Neutrophil (primary cell): ENCODE results near the gene CEP85L.

Experiments
- H3K27ac ChIP-seq: fragments of 200-600 bp; sonication (generic); 2 replicates; pipeline ENCODE4 v1.5.1; 2016; ENCODE audit warnings: mild to moderate bottlenecking, moderate library complexity
- H3K27me3 ChIP-seq: fragments of 200-600 bp; sonication (generic); 2 replicates; pipeline ENCODE4 v1.6.0; 2016; ENCODE audit warnings: mild to moderate bottlenecking
- H3K36me3 ChIP-seq: fragments of 200-600 bp; sonication (generic); 2 replicates; pipeline ENCODE4 v1.5.1; 2017
- H3K4me1 ChIP-seq, 2 experiments: fragments of 200-600 bp in 1 of 2; sonication (generic) in 1 of 2; 1 replicate in 1 of 2; 2 replicates in 1 of 2; pipeline versions ENCODE4 v1.5.1 to v1.6.1; 2013 to 2016; ENCODE audit warnings: low read depth in 1 of 2, low read length in 1 of 2, mild to moderate bottlenecking in 1 of 2, moderate library complexity in 1 of 2; ENCODE audit not compliant: control insufficient read depth in 1 of 2, insufficient read depth in 1 of 2
- H3K4me3 ChIP-seq, 2 experiments: fragments of 200-600 bp in 1 of 2; sonication (generic) in 1 of 2; 1 replicate in 1 of 2; 2 replicates in 1 of 2; pipeline ENCODE4 v1.5.1; 2013 to 2016; ENCODE audit warnings: low read depth in 1 of 2, low read length in 1 of 2, mild to moderate bottlenecking in 1 of 2, moderate library complexity in 1 of 2
- H3K9me3 ChIP-seq: fragments of 200-600 bp; sonication (generic); 2 replicates; pipeline ENCODE4 v1.5.1; 2016
- TF ChIP-seq, protein P1 (sequence below): fragments of 200-600 bp; sonication (generic); IDR thresholded peaks from 2 replicates; pipeline ENCODE4 v1.5.1; 2016; ENCODE audit warnings: antibody characterized with exemption

The CEP85L gene

DNA sequence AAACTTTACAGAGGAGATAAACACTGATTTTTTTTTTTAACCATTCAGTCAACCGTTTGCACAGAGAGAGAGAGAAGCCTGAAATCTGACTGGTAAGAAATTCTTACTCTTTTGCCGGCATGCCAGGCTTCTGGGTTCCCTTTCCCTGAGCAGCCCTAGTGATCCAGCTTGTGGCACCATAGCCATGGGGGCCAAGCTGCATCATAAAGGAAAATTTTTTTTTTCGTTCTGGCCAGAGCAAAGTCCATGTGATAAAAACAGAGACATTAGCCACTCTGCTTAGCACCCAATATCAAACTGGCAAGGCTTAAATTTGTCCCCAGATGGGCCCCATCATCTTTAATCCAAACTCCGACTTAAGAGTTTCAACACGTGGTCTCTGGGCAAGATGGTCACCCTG, 44.5 kb downstream of the CEP85L start:
- TF ChIP-seq, protein P1, sequence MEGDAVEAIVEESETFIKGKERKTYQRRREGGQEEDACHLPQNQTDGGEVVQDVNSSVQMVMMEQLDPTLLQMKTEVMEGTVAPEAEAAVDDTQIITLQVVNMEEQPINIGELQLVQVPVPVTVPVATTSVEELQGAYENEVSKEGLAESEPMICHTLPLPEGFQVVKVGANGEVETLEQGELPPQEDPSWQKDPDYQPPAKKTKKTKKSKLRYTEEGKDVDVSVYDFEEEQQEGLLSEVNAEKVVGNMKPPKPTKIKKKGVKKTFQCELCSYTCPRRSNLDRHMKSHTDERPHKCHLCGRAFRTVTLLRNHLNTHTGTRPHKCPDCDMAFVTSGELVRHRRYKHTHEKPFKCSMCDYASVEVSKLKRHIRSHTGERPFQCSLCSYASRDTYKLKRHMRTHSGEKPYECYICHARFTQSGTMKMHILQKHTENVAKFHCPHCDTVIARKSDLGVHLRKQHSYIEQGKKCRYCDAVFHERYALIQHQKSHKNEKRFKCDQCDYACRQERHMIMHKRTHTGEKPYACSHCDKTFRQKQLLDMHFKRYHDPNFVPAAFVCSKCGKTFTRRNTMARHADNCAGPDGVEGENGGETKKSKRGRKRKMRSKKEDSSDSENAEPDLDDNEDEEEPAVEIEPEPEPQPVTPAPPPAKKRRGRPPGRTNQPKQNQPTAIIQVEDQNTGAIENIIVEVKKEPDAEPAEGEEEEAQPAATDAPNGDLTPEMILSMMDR: no peak
- Histone ChIP-seq H3K36me3 (no peaks in the 10 kb centered on the region), H3K4me3 (no peak overlapping the region), H3K27me3 (no peaks in the 10 kb centered on the region), H3K4me1 (no peaks in the 10 kb centered on the region), H3K9me3 (no peaks in the 10 kb centered on the region), H3K27ac (no peak overlapping the region)

DNA sequence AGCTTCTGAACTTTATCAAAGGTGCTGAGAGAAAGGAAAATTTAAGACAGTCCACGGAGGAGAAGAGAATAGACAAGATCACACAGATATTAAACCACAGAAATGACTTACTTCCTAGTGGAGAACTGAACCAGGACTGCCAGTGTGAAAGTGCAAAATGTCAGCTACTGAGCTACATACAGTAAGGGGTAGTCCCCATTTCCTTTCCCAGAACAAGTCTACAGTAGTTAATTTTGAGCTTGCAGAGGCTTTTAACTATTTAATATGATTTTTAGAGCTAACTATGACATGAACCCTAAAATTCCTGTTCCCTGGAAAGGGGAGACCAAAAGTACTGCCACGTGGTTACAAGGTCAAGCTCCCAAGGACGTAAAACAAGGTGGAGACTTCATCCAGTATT, 45.1 kb downstream of the CEP85L start:
- no peaks in the 10 kb centered on the region for H3K27me3 ChIP-seq
- TF ChIP-seq, protein P1: no peak
- H3K36me3 ChIP-seq: no peaks in the 10 kb centered on the region
- H3K4me3 ChIP-seq: no peak overlapping the region
- no peaks in the 10 kb centered on the region for H3K4me1 ChIP-seq
- H3K27ac ChIP-seq: no peak overlapping the region
- H3K9me3 ChIP-seq: no peaks in the 10 kb centered on the region

DNA sequence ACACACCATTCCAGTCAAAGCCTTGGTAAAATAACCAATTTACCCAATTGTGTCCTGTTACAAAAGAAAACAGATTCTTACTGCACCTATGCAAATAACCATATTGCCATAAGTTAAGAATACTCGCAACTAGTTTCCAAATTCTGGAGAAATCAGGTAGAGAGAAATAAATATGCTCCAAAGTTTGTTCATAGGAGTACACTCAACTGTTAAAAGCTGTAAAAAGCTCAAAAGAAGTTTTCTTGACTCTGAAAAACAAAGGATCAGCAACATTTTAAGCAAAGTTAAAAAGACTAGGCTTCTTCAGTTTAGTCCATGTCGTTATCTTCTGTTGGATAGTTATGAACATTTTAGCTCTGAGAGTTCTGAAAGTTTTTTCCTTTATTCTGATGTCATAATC, 48.0 kb downstream of the CEP85L start:
- no peaks in the 10 kb centered on the region for H3K4me1 ChIP-seq
- TF ChIP-seq, protein P1: no peak
- no peak overlapping the region for H3K27ac ChIP-seq
- no peaks in the 10 kb centered on the region for H3K27me3 ChIP-seq
- no peak overlapping the region for H3K4me3 ChIP-seq
- no peaks in the 10 kb centered on the region for H3K36me3 ChIP-seq
- no peaks in the 10 kb centered on the region for H3K9me3 ChIP-seq

DNA sequence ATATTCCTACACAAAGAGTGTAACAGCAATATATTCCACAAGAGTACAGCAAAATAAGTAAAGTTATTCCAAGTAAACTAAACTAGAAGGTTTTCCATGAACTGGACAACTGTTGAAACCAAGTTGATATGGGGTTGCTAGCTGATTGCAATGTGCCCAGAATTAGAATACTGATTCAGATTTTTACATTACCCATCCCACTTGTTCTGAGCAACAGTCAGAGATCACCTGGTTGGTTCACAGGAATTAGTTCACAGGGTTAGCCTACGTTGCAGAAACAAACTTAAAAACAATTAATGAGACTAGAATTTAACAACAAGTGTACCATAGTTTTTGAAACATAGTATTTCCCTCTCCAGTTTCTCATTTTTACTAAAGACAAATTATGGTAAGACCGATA, 49.1 kb downstream of the CEP85L start:
- TF ChIP-seq, protein P1: no peak
- no peaks in the 10 kb centered on the region for H3K27me3 ChIP-seq
- H3K4me1 ChIP-seq: no peaks in the 10 kb centered on the region
- no peaks in the 10 kb centered on the region for H3K36me3 ChIP-seq
- H3K9me3 ChIP-seq: no peaks in the 10 kb centered on the region
- H3K27ac ChIP-seq: no peak overlapping the region
- H3K4me3 ChIP-seq: no peak overlapping the region

DNA sequence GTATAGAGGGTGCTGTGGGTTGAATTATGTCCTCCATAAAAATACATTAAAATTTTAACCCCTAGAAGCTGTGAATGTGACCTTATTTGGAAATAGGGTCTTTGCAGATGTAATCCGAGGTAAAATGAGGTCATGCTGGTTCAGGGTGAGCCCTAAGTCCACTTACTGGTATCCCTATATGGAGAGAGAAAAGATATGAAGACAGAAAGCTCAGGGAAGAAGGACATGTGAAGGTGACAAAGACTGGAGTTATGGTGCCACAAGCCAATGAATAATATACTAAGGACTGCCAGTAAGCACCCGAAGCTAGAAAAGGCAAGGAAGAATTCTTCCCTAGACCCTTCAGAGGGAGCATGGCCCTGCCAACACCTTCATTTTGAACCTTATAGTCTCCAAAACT, 53.1 kb downstream of the CEP85L start:
- Histone ChIP-seq H3K9me3 (no peaks in the 10 kb centered on the region), H3K27ac (no peak overlapping the region)

More for the DNA sequence above, 53.1 kb downstream of the CEP85L start:
- Histone ChIP-seq H3K36me3 (no peaks in the 10 kb centered on the region), H3K4me1 (no peaks in the 10 kb centered on the region), H3K27me3 (no peaks in the 10 kb centered on the region), H3K4me3 (no peak overlapping the region)
- TF ChIP-seq, protein P1: no peak
